Activated naive CD8-positive, alpha-beta T cell (primary cell): ENCODE results near the gene DNAI2.

Source experiments
- H3K27ac Mint-ChIP-seq: one replicate; pipeline ENCODE4 v1.8.0; 2021; ENCODE audit warnings: mixed read lengths
- H3K27me3 Mint-ChIP-seq: one replicate; pipeline ENCODE4 v1.8.0; 2021; ENCODE audit warnings: mixed read lengths
- H3K36me3 Mint-ChIP-seq: one replicate; pipeline ENCODE4 v1.8.0; 2021; ENCODE audit warnings: mixed read lengths
- H3K4me1 Mint-ChIP-seq: one replicate; pipeline ENCODE4 v1.8.0; 2021; ENCODE audit warnings: low read depth, mixed read lengths
- H3K4me3 Mint-ChIP-seq: one replicate; pipeline ENCODE4 v1.8.0; 2021; ENCODE audit warnings: mild to moderate bottlenecking, mixed read lengths
- H3K9me3 Mint-ChIP-seq: one replicate; pipeline ENCODE4 v1.8.0; 2021; ENCODE audit warnings: low read depth, mixed read lengths

Gene DNAI2

DNA sequence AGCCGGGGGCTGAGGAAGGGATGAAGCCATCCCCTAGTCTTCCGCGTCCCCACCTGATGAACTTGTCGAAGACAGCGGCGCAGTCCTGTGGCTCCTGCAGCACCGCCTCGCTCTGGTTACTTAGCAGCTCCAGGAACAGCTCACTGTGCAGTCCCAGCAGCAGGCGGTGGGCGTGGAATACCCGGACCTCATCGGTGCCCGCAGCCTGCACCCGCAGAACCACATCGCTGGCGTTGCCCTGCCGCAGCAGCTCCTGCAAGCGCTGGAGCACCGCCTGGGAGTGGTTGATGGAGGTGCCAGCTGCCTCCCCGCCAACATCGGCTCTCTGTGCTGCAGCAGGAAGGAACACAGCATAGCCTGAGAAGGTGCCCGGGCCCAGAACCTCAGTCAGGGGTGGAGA, 85.9 kb downstream of the DNAI2 start:
- no peak overlapping the region for H3K27ac Mint-ChIP-seq
- H3K4me3 Mint-ChIP-seq = no peak overlapping the region
- no peaks in the 10 kb centered on the region for H3K9me3 Mint-ChIP-seq
- H3K4me1 Mint-ChIP-seq = peaks cover 5% of the 10 kb centered on the region
- no peaks in the 10 kb centered on the region for H3K36me3 Mint-ChIP-seq
- H3K27me3 Mint-ChIP-seq = peaks cover 23% of the 10 kb centered on the region

DNA sequence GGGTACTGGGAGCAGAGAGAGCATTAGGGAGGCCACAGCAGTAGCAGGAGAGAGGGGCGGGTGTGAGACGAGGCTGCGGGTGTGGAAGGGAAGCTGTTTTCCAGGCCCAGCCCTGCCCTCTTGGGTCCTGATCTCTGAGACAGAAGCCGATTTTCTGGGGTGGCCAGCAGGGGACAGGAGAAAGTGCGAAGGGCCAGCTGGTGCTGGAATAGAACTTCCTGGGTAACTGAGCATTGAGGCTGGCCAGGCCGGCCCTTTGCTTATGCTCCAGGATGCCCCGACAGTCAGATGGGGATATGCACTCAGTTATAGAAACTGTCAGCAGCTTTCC, 86.8 kb downstream of the DNAI2 start:
- H3K27me3 Mint-ChIP-seq = peaks cover 20% of the 10 kb centered on the region
- peaks cover 5% of the 10 kb centered on the region for H3K4me1 Mint-ChIP-seq
- no peak overlapping the region for H3K4me3 Mint-ChIP-seq
- no peak overlapping the region for H3K27ac Mint-ChIP-seq
- no peaks in the 10 kb centered on the region for H3K9me3 Mint-ChIP-seq
- H3K36me3 Mint-ChIP-seq = no peaks in the 10 kb centered on the region

DNA sequence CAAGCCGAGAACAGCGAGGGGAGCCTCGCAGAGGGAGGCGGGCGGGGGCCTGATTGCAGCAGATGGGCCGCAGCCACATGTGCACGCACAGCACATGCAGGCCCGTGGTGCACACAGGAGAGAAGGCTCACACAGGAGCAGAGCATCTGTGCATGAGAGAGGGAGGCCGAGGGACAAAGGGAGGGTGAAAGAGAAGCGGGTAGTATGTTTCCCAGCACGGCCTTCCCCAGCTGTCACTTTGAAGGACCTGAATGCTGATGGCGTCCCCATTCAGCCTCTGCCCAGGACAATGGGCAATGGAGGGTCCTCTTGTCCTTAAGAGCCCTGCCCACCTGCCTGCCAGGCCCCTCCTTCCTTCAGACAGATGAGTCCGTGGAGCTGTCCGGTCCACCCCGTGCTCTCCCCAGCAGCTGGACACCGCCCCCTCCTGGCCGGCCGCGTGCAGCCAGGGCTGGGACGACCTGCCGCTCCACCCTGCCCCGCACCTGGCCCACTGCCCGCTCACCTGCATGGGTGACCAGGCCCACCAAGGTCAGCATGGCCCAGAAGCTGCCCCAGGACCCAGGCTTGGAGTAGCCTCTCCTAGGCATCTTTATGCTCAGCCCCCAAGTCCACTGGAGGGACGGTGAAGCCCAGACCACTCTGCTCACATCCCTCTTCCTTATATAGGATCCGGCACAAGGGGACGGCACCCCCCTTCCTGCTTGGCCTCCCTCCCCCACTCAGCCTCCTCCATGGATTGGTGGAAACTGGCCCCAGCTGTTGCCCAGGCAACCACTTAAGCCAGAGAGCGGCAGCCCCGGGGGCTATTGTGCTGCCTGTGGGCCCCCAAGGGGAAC, 87.4 kb downstream of the DNAI2 start, which contains the start of gene BTBD17:
TSS of gene BTBD17 (minus strand) at position 639 of the 839 bp plus-strand sequence. CDS start at position 590, 49 bp downstream.
- Mint-ChIP-seq H3K27me3 (peaks cover 19% of the 10 kb centered on the region), H3K4me1 (peaks cover 5% of the 10 kb centered on the region), H3K9me3 (no peaks in the 10 kb centered on the region), H3K27ac (no peak within 1 kb of the TSS), H3K36me3 (no peaks in the 10 kb centered on the region), H3K4me3 (no peak within 1 kb of the TSS)

GRCh38 chr17:74362069-74362405, 88.0 kb downstream of the DNAI2 start:
- Mint-ChIP-seq H3K4me1 (peaks cover 5% of the 10 kb centered on the region), H3K4me3 (no peak overlapping the region), H3K27ac (no peak overlapping the region), H3K9me3 (no peaks in the 10 kb centered on the region), H3K36me3 (no peaks in the 10 kb centered on the region), H3K27me3 (peaks cover 19% of the 10 kb centered on the region)

GRCh38 chr17:74362810-74363498, 88.9 kb downstream of the DNAI2 start:
- H3K9me3 Mint-ChIP-seq = no peaks in the 10 kb centered on the region
- no peaks in the 10 kb centered on the region for H3K36me3 Mint-ChIP-seq
- peaks cover 3% of the 10 kb centered on the region for H3K4me1 Mint-ChIP-seq
- H3K4me3 Mint-ChIP-seq = no peak overlapping the region
- H3K27me3 Mint-ChIP-seq = peaks cover 17% of the 10 kb centered on the region
- H3K27ac Mint-ChIP-seq = no peak overlapping the region
